ENCODE data around the gene SCARF1. TPM values are rescaled to one million over a fixed set of nuclear protein-coding genes. Genes with fewer than 3 reads are reported as not detected.
"Not testable (repeated sequence)": the region's sequence is repeated elsewhere in the genome, so short reads cannot be mapped to it uniquely, and the experiment has no call there.

Gene SCARF1
- total RNA-seq, 3 donors from 2014 or later: 13.1 to 17.8 (median 14.8) TPM

DNA sequence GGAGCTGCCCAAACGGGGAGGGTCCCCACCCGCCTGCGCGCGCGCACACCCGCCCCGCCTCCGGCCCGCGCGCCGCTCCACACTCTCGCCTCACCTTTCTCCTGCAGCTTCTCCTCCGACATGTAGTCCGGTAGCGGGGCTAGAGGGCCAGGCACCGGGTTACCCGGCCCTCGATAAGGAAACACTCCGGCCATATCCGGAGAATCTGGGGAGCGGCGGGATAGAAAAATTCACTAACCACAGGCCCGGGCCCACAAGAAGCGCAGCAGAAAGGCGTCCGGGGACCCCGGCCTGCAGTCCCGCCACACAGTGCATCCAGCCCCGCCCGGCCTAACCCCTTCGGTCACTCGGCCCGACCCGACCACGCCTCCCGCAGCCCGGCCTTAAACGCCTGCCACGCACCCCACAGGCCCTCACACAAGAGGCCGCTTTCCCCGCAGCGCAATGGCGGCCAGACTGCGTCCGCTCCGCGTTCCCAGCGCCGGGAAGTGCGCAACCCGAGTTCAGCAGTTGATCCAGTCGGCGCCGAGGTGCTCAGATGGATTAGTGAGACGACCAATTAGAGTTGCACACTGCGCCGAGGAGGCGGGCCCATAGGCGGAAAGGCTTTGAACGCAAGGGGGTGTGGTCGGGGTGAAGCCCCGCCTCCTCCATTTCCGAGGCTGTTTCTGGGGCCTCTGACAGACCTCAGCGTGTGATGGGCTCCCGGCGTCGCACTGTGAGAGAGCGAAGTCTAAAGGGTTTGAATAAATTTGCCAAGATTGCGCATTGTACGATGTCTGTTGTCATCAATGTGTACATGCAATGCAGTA is 39.1 kb upstream of the SCARF1 start, which contains the start of gene PRPF8:
TSS of gene PRPF8 (minus strand) at position 490 of the 812 bp plus-strand sequence. CDS start at position 194, 296 bp downstream.
- H3K4me3 ChIP-seq: peak within 1 kb of the TSS; percentile 80
- no peaks in the 10 kb centered on the region for H3K9me3 ChIP-seq
- H3K36me3 ChIP-seq (ENCODE audit: low read depth): peaks cover 5% of the 10 kb centered on the region
- ATAC-seq (peak; percentile 100), DNase-seq (peak; percentile 98)
- TF ChIP-seq, protein P1, sequence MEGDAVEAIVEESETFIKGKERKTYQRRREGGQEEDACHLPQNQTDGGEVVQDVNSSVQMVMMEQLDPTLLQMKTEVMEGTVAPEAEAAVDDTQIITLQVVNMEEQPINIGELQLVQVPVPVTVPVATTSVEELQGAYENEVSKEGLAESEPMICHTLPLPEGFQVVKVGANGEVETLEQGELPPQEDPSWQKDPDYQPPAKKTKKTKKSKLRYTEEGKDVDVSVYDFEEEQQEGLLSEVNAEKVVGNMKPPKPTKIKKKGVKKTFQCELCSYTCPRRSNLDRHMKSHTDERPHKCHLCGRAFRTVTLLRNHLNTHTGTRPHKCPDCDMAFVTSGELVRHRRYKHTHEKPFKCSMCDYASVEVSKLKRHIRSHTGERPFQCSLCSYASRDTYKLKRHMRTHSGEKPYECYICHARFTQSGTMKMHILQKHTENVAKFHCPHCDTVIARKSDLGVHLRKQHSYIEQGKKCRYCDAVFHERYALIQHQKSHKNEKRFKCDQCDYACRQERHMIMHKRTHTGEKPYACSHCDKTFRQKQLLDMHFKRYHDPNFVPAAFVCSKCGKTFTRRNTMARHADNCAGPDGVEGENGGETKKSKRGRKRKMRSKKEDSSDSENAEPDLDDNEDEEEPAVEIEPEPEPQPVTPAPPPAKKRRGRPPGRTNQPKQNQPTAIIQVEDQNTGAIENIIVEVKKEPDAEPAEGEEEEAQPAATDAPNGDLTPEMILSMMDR (IDR thresholded peaks at IDR 0.05): no peak
- peaks cover 17% of the 10 kb centered on the region for H3K4me1 ChIP-seq (ENCODE audit: low read depth)
- intact Hi-C loops (cut with DNase I, micrococcal nuclease): no loop called here

- Histone ChIP-seq H3K9me3 (no peaks in the 10 kb centered on the region), H3K36me3 (ENCODE audit: low read depth) (peaks cover 13% of the 10 kb centered on the region), H3K4me1 (ENCODE audit: low read depth) (peaks cover 17% of the 10 kb centered on the region), H3K4me3 (no peak overlapping the region)
- no peak for ATAC-seq
- intact Hi-C loops (cut with DNase I, micrococcal nuclease): no loop called here
- TF ChIP-seq, protein P1 (IDR thresholded peaks at IDR 0.05): no peak
- no peak for DNase-seq
Measured at GRCh38 chr17:1683459-1683858, 37.9 kb upstream of the SCARF1 start.

DNA sequence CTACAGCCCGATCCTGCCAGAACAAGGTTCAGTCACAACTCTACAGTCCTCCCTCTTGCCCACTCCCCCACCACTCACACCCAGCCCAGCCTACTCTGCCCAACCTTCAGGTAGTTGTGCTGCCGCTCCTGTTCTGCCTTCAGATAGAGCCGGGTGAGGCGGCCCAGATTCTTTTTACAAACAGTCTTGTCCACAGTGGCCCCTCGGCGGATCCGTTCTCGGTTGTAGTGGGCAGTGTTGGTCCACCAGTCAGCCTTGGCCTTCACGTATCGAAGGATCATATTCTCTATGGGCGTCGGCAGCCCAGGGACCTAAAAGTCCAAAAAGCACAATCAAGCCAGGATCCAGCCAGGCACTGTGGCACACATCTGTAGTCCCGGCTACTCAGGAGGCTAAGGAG is 30.9 kb upstream of the SCARF1 start:
- intact Hi-C loops (cut with DNase I, micrococcal nuclease): no loop called here
- TF ChIP-seq, protein P1 (IDR thresholded peaks at IDR 0.05): no peak
- no peak for ATAC-seq
- Histone ChIP-seq H3K4me1 (ENCODE audit: low read depth) (no peaks in the 10 kb centered on the region), H3K9me3 (no peaks in the 10 kb centered on the region), H3K4me3 (no peak overlapping the region), H3K36me3 (ENCODE audit: low read depth) (peaks cover 43% of the 10 kb centered on the region)
- DNase-seq: no peak

GRCh38 chr17:1673041-1673785 is 27.7 kb upstream of the SCARF1 start:
- intact Hi-C loops (cut with DNase I, micrococcal nuclease): no loop called here
- Histone ChIP-seq H3K9me3 (no peaks in the 10 kb centered on the region), H3K36me3 (ENCODE audit: low read depth) (peaks cover 35% of the 10 kb centered on the region), H3K4me3 (no peak overlapping the region), H3K4me1 (ENCODE audit: low read depth) (peaks cover 5% of the 10 kb centered on the region)
- ATAC-seq: no peak
- TF ChIP-seq, protein P1 (IDR thresholded peaks at IDR 0.05): no peak
- no peak for DNase-seq

DNA sequence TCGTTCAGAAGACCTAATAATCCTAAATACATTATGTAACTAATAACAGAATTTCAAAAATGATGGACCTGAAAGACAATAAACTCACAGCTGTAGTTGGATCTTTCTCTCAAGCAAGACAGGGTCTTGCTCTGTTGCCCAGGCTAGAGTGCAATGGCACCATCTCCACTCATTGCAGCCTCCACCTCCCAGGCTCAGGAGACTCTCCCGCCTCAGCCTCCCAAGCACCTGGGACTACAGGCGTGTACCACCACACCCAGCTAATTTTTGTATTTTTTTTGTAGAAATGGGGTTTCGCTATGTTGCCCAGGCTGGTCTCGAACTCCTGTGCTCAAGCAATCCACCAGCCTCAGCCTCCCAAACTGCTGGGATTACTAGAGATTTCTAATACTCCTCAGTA is 18.4 kb upstream of the SCARF1 start:
- intact Hi-C loops (cut with DNase I, micrococcal nuclease): loop anchor here in 1 of 2 donors (10.0 kb wide), 1 partner anchor 201 kb away; no protein-coding TSS in a partner anchor
- not testable (repeated sequence) for H3K4me3 ChIP-seq; H3K4me1 ChIP-seq (ENCODE audit: low read depth); DNase-seq; ATAC-seq; H3K9me3 ChIP-seq
- peaks cover 26% of the 10 kb centered on the region for H3K36me3 ChIP-seq (ENCODE audit: low read depth)

DNA sequence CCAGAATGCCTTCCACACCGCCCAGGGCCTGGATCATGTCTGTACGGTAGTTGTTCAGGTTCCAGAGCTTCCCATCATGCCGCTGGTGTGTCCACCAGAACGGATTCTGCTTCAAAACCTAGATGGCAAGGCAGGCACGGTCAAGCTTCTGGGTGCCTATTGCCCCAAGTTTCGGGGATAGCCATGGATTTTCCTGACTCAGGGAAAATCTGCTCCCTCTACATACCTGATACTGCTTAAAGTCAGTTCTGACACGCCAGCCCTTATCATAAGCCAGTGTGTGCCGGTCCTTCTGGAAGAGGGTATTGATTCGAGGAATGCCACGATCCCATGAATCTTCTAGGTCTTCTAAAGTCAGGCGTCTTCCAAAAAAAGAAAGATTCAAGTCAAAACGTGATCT is 15.5 kb upstream of the SCARF1 start:
- intact Hi-C loops (cut with DNase I, micrococcal nuclease): loop anchor here in 1 of 2 donors (10.0 kb wide), 1 partner anchor 204 kb away; no protein-coding TSS in a partner anchor
- Histone ChIP-seq H3K4me1 (ENCODE audit: low read depth) (no peaks in the 10 kb centered on the region), H3K36me3 (ENCODE audit: low read depth) (peaks cover 30% of the 10 kb centered on the region), H3K4me3 (no peak overlapping the region), H3K9me3 (no peaks in the 10 kb centered on the region)
- DNase-seq: no peak
- TF ChIP-seq, protein P1 (IDR thresholded peaks at IDR 0.05): no peak
- no peak for ATAC-seq

Measured in mucosa of descending colon (tissue), 3 donors.